ENCODE results near the gene TPD52L2.
A peak's percentile ranks its signal among the peaks of the same experiment; 100 is the strongest.

TPD52L2 gene

DNA sequence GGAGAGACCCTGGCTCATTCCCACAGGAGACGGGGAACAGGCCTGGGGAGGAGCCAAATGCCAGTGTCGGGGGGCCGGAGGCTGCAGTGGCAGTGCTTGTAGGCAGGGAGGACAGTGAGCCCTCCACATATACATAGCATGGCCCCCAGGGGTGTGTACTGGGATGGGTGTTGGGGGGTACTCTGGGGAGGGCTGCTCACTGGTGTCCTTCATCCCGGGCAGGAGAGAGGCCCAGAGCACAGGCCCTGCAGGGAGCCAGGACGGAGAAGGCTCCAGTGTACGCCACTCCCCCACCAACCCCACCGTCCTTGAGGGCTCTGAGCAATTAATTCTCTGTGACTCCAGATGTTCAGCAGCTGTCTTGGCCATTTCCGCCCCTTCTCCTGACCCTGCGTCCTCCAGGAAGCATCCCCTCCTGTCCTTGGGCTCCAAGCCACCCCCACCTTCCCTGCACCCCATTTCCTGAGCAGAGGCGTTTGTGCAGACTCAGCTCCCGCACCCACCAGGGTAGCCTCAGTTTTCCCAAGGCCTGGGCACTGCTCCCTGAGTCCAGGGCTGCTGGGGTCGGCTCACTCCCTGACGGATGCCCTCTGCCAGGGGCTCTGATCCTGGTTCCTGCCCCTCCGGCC is 7.2 kb upstream of the TPD52L2 start:
- Histone ChIP-seq H3K27ac (replicated peaks) (no peak overlapping the region), H3K4me3 (replicated peaks; ENCODE audit: insufficient read depth, low read length) (no peak overlapping the region), H3K27me3 (ENCODE audit: insufficient read depth, poor library complexity, severe bottlenecking) (no peaks in the 10 kb centered on the region)
- no peak for DNase-seq (ENCODE audit: low read depth in 1 of 2, low spot score in 1 of 2)
- TF ChIP-seq POLR2AphosphoS5 (IDR thresholded peaks at IDR 0.05; ENCODE audit: low read depth) (0 out of 2 replicates have a peak, but pooled peaks have one; percentile 7), REST (IDR thresholded peaks at IDR 0.05; ENCODE audit: insufficient replicate concordance, low read depth) (no peak)

GRCh38 chr20:63858393-63859165 is 6.5 kb upstream of the TPD52L2 start:
- no peaks in the 10 kb centered on the region for H3K27me3 ChIP-seq (ENCODE audit: insufficient read depth, poor library complexity, severe bottlenecking)
- no peak overlapping the region for H3K27ac ChIP-seq (replicated peaks)
- no peak for DNase-seq (ENCODE audit: low read depth in 1 of 2, low spot score in 1 of 2)
- H3K4me3 ChIP-seq (replicated peaks; ENCODE audit: insufficient read depth, low read length) = no peak overlapping the region
- TF ChIP-seq POLR2AphosphoS5 (IDR thresholded peaks at IDR 0.05; ENCODE audit: low read depth) (peak; percentile 60), GABPA (IDR thresholded peaks at IDR 0.05; ENCODE audit: low read depth) (no peak), REST (IDR thresholded peaks at IDR 0.05; ENCODE audit: insufficient replicate concordance, low read depth) (no peak), SPI1 (IDR thresholded peaks at IDR 0.05; ENCODE audit: borderline replicate concordance, low read depth) (no peak)
- TF ChIP-seq, protein P1, sequence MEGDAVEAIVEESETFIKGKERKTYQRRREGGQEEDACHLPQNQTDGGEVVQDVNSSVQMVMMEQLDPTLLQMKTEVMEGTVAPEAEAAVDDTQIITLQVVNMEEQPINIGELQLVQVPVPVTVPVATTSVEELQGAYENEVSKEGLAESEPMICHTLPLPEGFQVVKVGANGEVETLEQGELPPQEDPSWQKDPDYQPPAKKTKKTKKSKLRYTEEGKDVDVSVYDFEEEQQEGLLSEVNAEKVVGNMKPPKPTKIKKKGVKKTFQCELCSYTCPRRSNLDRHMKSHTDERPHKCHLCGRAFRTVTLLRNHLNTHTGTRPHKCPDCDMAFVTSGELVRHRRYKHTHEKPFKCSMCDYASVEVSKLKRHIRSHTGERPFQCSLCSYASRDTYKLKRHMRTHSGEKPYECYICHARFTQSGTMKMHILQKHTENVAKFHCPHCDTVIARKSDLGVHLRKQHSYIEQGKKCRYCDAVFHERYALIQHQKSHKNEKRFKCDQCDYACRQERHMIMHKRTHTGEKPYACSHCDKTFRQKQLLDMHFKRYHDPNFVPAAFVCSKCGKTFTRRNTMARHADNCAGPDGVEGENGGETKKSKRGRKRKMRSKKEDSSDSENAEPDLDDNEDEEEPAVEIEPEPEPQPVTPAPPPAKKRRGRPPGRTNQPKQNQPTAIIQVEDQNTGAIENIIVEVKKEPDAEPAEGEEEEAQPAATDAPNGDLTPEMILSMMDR (IDR thresholded peaks at IDR 0.05; ENCODE audit: insufficient read depth, low read length) = no peak

GRCh38 chr20:63859166-63859699 is 5.8 kb upstream of the TPD52L2 start:
- TF ChIP-seq, protein P1 (IDR thresholded peaks at IDR 0.05; ENCODE audit: insufficient read depth, low read length) = peak; percentile 1
- TF ChIP-seq POLR2AphosphoS5 (IDR thresholded peaks at IDR 0.05; ENCODE audit: low read depth) (no peak), SPI1 (IDR thresholded peaks at IDR 0.05; ENCODE audit: borderline replicate concordance, low read depth) (no peak), REST (IDR thresholded peaks at IDR 0.05; ENCODE audit: insufficient replicate concordance, low read depth) (no peak), GABPA (IDR thresholded peaks at IDR 0.05; ENCODE audit: low read depth) (no peak)
- Histone ChIP-seq H3K27ac (replicated peaks) (no peak overlapping the region), H3K4me3 (replicated peaks; ENCODE audit: insufficient read depth, low read length) (no peak overlapping the region), H3K27me3 (ENCODE audit: insufficient read depth, poor library complexity, severe bottlenecking) (no peaks in the 10 kb centered on the region)
- DNase-seq (ENCODE audit: low read depth in 1 of 2, low spot score in 1 of 2) = no peak

Measured in HL-60 (cell line).